Peyer's patch (tissue), 4 donors: ENCODE measurements around the gene RPS10. TPM values are rescaled to one million over a fixed set of nuclear protein-coding genes. Genes with fewer than 3 reads are reported as not detected.

Experiments used
- DNase-seq, 3 donors: peaks; one replicate each; pipeline ENCODE4 v3.0.0-alpha.2; 2017 to 2019
- H3K27ac ChIP-seq, 4 donors: fragments of 200-600 bp; sonication (generic); one replicate each; pipeline ENCODE4 v1.5.1; 2016 to 2019
- H3K27me3 ChIP-seq, 2 donors: fragments of 200-600 bp; sonication (generic); one replicate each; pipeline ENCODE4 v1.5.1; 2019
- H3K36me3 ChIP-seq, 3 donors: fragments of 200-600 bp; sonication (generic); one replicate each; pipeline ENCODE4 v1.5.1; 2016 to 2019
- H3K4me1 ChIP-seq, 4 donors: fragments of 200-600 bp; sonication (generic); one replicate each; pipeline ENCODE4 v1.5.1; 2016 to 2019
- H3K4me3 ChIP-seq, 4 donors: fragments of 200-600 bp; sonication (generic); 1 replicate in 3 of 4; 2 replicates in 1 of 4; pipeline ENCODE4 v1.5.1; 2016 to 2019; ENCODE audit warnings: mild to moderate bottlenecking in 1 of 4
- H3K9me3 ChIP-seq, 4 donors: fragments of 200-600 bp; sonication (generic); one replicate each; pipeline ENCODE4 v1.5.1; 2016 to 2019; ENCODE audit warnings: mild to moderate bottlenecking in 1 of 4
- POLR2A ChIP-seq, 2 donors: fragments of 450-650 bp; IDR thresholded peaks; one replicate each; pipeline ENCODE4 v1.5.1; 2017; ENCODE audit warnings: antibody characterized with exemption in 2 of 2, mild to moderate bottlenecking in 2 of 2, moderate library complexity in 2 of 2
- total RNA-seq, 4 donors: library from RNA; depleted of rRNA; stranded (reverse); fragments of >200 nt; gene quantifications; one replicate each; pipeline ENCODE4 v1.1.0, GENCODE V29; 2016
- TF ChIP-seq, protein P1 (sequence below), 6 experiments: fragments of 450-650 bp in 4 of 6; fragments of 200-600 bp in 2 of 6; sonication (generic) in 1 of 6; IDR thresholded peaks; one replicate each; pipeline ENCODE4 v1.5.1; 2017 to 2019; ENCODE audit warnings: antibody characterized with exemption in 6 of 6, mild to moderate bottlenecking in 3 of 6, moderate library complexity in 1 of 6

RPS10 gene
- total RNA-seq, 4 donors from 2014 or later = 729 to 2,642 (median 1,002) TPM

DNA sequence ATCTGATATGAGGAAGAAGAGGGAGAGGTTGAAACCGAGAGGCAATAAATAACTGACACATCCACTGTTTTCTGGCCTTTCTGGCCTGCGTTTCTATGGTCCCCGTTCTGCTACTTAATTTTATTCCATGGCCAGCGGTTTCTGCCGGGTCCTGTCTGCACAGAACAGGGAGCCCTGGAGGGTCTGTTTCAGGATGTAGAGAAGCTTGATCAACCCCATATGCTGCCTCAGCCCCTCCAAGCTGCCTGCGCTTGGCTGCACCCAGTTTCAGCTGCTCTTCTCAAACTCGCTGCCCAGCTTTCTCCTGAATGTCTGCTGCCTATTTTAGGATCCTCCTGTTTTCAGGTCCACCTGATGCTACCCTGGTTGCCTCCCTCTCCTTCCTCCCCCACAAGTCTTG lies 21.5 kb upstream of the RPS10 start:
- H3K4me3 ChIP-seq = no peak overlapping the region
- no peak overlapping the region for H3K27ac ChIP-seq
- no peaks in the 10 kb centered on the region for H3K4me1 ChIP-seq
- H3K36me3 ChIP-seq = no peaks in the 10 kb centered on the region
- no peak for DNase-seq
- no peaks in the 10 kb centered on the region for H3K9me3 ChIP-seq
- no peaks in the 10 kb centered on the region for H3K27me3 ChIP-seq
- no peak for TF ChIP-seq POLR2A (IDR thresholded peaks at IDR 0.05)
- TF ChIP-seq, protein P1, sequence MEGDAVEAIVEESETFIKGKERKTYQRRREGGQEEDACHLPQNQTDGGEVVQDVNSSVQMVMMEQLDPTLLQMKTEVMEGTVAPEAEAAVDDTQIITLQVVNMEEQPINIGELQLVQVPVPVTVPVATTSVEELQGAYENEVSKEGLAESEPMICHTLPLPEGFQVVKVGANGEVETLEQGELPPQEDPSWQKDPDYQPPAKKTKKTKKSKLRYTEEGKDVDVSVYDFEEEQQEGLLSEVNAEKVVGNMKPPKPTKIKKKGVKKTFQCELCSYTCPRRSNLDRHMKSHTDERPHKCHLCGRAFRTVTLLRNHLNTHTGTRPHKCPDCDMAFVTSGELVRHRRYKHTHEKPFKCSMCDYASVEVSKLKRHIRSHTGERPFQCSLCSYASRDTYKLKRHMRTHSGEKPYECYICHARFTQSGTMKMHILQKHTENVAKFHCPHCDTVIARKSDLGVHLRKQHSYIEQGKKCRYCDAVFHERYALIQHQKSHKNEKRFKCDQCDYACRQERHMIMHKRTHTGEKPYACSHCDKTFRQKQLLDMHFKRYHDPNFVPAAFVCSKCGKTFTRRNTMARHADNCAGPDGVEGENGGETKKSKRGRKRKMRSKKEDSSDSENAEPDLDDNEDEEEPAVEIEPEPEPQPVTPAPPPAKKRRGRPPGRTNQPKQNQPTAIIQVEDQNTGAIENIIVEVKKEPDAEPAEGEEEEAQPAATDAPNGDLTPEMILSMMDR (IDR thresholded peaks at IDR 0.05) = no peak

DNA sequence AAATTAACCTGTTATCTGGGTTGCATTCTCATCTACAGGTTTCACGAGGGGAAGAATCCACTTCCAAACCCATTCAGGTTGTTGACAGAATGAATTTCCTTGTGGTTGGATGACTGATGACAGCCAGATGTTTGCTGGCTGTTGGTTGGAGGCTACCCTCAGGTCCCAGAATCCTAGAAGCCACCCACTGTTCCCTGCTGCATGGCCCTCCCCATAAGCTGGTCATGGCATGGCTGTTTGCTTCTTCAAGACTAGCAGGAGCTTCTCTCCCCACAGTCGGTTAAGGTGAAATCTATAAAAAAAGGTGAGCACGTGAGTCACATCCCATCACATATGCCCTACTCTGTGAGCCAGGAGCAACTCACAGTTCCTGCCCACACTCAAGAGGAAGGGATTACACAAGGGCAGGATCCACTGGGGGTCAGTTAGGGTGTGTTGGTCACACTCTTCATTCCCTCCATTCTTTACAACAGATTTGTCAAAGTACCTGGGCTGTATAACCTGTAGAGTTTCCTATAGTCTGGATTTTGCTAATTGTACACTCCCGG lies 19.5 kb upstream of the RPS10 start:
- TF ChIP-seq POLR2A (IDR thresholded peaks at IDR 0.05) = no peak
- TF ChIP-seq, protein P1 (IDR thresholded peaks at IDR 0.05) = no peak
- no peaks in the 10 kb centered on the region for H3K27me3 ChIP-seq
- no peaks in the 10 kb centered on the region for H3K4me1 ChIP-seq
- no peak overlapping the region for H3K27ac ChIP-seq
- H3K9me3 ChIP-seq = no peaks in the 10 kb centered on the region
- no peak overlapping the region for H3K4me3 ChIP-seq
- DNase-seq = no peak
- H3K36me3 ChIP-seq = no peaks in the 10 kb centered on the region

DNA sequence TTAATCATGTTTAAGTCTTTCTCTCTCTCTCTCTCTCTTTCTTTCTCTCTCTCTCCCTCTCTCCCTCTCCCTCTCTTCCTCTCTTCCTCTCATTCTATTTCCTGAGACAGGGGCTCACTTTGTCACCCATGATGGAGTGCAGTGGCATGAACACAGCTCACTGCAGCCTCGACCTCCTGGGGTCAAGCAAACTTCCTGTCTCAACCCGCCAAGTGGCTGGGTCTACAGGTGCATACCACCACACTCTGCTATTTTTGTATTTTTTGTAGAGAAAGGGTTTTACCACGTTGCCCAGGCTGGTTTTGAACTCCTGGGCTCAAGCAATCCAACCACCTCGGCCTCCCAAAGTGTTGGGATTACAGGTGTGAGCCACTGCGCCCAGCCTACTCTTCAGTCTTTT lies 15.7 kb upstream of the RPS10 start:
- TF ChIP-seq, protein P1 (IDR thresholded peaks at IDR 0.05) = no peak
- TF ChIP-seq POLR2A (IDR thresholded peaks at IDR 0.05) = no peak
- DNase-seq = no peak

DNA sequence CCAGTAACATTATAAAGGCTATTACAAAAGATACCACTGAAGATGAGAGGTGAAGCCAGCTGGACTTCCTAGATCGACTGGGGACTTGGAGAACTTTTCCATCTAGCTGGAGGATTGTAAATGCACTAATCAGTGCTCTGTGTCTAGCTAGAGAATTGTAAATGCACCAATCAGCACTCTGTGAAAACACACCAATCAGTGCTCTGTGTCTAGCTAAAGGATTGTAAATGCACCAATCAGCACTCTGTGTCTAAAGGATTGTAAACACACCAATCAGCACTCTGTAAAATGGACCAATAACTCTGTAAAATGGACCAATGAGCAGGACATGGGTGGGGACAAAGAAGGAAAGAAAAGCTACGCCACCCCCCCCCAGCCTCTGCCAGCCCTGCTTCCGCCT lies 13.6 kb upstream of the RPS10 start:
- Histone ChIP-seq H3K36me3 (no peaks in the 10 kb centered on the region), H3K4me1 (no peaks in the 10 kb centered on the region), H3K9me3 (no peaks in the 10 kb centered on the region), H3K4me3 (no peak overlapping the region), H3K27ac (no peak overlapping the region), H3K27me3 (no peaks in the 10 kb centered on the region)
- DNase-seq = no peak
- no peak for TF ChIP-seq POLR2A (IDR thresholded peaks at IDR 0.05)
- TF ChIP-seq, protein P1 (IDR thresholded peaks at IDR 0.05) = no peak

More for the DNA sequence above, 15.7 kb upstream of the RPS10 start:
- Histone ChIP-seq H3K36me3 (no peaks in the 10 kb centered on the region), H3K27me3 (no peaks in the 10 kb centered on the region), H3K4me1 (no peaks in the 10 kb centered on the region), H3K4me3 (no peak overlapping the region), H3K27ac (no peak overlapping the region), H3K9me3 (no peaks in the 10 kb centered on the region)

DNA sequence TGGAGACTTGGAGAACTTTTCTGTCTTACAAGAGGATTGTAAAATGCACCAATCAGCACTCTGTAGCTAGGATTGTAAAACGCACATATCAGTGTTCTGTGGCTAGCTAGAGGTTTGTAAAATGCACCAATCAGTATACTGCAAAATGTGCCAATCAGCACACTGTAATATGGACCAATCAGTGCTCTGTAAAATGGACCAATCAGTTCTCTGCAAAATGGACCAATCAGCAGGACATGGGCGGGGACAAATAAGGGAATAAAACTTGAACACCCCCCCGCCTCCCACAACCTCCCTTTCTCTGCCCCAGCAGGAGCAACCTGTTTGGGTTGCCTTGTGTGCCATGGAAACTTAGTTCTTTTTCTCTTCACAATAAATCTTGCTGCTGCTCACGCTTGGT lies 12.8 kb upstream of the RPS10 start:
- Histone ChIP-seq H3K4me1 (no peaks in the 10 kb centered on the region), H3K4me3 (no peak overlapping the region), H3K9me3 (no peaks in the 10 kb centered on the region), H3K36me3 (no peaks in the 10 kb centered on the region), H3K27ac (no peak overlapping the region), H3K27me3 (no peaks in the 10 kb centered on the region)
- no peak for DNase-seq
- no peak for TF ChIP-seq POLR2A (IDR thresholded peaks at IDR 0.05)
- TF ChIP-seq, protein P1 (IDR thresholded peaks at IDR 0.05) = no peak

DNA sequence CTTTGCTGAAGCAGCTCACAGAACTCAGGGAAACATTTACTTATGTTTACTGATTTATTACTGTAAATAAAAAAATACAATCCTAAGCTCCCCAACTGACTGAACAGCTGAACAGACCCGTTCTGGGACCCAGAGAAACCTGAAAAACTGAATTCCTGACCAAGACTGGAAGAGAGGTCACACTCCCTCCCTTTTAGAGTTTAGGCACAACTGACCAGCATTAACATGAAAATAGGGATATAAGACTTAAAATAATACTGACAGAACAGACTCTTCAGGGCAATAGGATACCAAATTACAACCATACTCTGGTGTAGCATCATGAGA lies 11.7 kb upstream of the RPS10 start:
- Histone ChIP-seq H3K27ac (no peak overlapping the region), H3K4me3 (no peak overlapping the region), H3K9me3 (no peaks in the 10 kb centered on the region), H3K36me3 (no peaks in the 10 kb centered on the region), H3K4me1 (no peaks in the 10 kb centered on the region), H3K27me3 (no peaks in the 10 kb centered on the region)
- TF ChIP-seq POLR2A (IDR thresholded peaks at IDR 0.05) = no peak
- TF ChIP-seq, protein P1 (IDR thresholded peaks at IDR 0.05) = no peak
- no peak for DNase-seq
